ENCODE data around the gene GPR78. TPM values are rescaled to one million over a fixed set of nuclear protein-coding genes. Genes with fewer than 3 reads are reported as not detected.

The GPR78 gene
- polyA plus RNA-seq, 1 donor (not counting 4 experiments of a cell fraction or from before 2014, with no cell fraction given): not detected

- Histone ChIP-seq H3K4me3 (ENCODE audit: control insufficient read depth in 2 of 3, extremely low read depth in 1 of 3, insufficient read depth in 2 of 3, low read depth in 1 of 3, low read length in 3 of 3) (no peak overlapping the region), H4K20me1 (ENCODE audit: control insufficient read depth, extremely low read depth, insufficient read depth, low read length) (no peaks in the 10 kb centered on the region), H2AFZ (ENCODE audit: control insufficient read depth, low read length) (no peak overlapping the region), H3K27ac (ENCODE audit: control insufficient read depth, insufficient read depth, low read length) (no peak overlapping the region), H3K9ac (ENCODE audit: control insufficient read depth, extremely low read depth, insufficient read depth, low read length) (no peak overlapping the region), H3K4me1 (ENCODE audit: control insufficient read depth, extremely low read depth, insufficient read depth, low read length) (peaks cover 11% of the 10 kb centered on the region), H3K27me3 (ENCODE audit: control insufficient read depth, extremely low read depth, insufficient read depth, low read length) (peaks cover 4% of the 10 kb centered on the region), H3K4me2 (ENCODE audit: control insufficient read depth, extremely low read depth, insufficient read depth, low read depth, low read length) (no peak overlapping the region), H3K9me1 (ENCODE audit: control insufficient read depth, extremely low read depth, insufficient read depth, low read length) (no peaks in the 10 kb centered on the region), H3K36me3 (ENCODE audit: control insufficient read depth in 2 of 2, extremely low read depth in 1 of 2, insufficient read depth in 2 of 2, low read length in 2 of 2) (no peaks in the 10 kb centered on the region), H3K9me3 (ENCODE audit: control insufficient read depth, low read depth, low read length) (no peaks in the 10 kb centered on the region), H3K79me2 (ENCODE audit: control insufficient read depth, insufficient read depth, low read length) (no peaks in the 10 kb centered on the region)
- TF ChIP-seq CTCF (optimal IDR thresholded peaks at IDR 0.05 in 1 of 3, IDR thresholded peaks at IDR 0.05 in 1 of 3, conservative IDR thresholded peaks at IDR 0.05 in 1 of 3; ENCODE audit: extremely low read depth in 1 of 3, insufficient read depth in 2 of 3, low read length in 3 of 3) (no peak), EZH2 (IDR thresholded peaks at IDR 0.05; ENCODE audit: low read length) (no peak)
- no peak for FAIRE-seq
- dilution Hi-C loops (cut with MboI; ENCODE audit: extremely low pct_ligation_motif_present, low sequenced_read_pairs): no loop called here
- peak; percentile 17 for DNase-seq (ENCODE audit: low read depth, low spot score)
Measured at GRCh38 chr4:8547912-8548730, 32.1 kb upstream of the GPR78 start.

- Histone ChIP-seq H3K9ac (ENCODE audit: control insufficient read depth, extremely low read depth, insufficient read depth, low read length) (no peak overlapping the region), H3K36me3 (ENCODE audit: control insufficient read depth in 2 of 2, extremely low read depth in 1 of 2, insufficient read depth in 2 of 2, low read length in 2 of 2) (no peaks in the 10 kb centered on the region), H2AFZ (ENCODE audit: control insufficient read depth, low read length) (no peak overlapping the region), H3K27ac (ENCODE audit: control insufficient read depth, insufficient read depth, low read length) (no peak overlapping the region), H3K4me1 (ENCODE audit: control insufficient read depth, extremely low read depth, insufficient read depth, low read length) (peaks cover 11% of the 10 kb centered on the region), H3K79me2 (ENCODE audit: control insufficient read depth, insufficient read depth, low read length) (no peaks in the 10 kb centered on the region), H3K27me3 (ENCODE audit: control insufficient read depth, extremely low read depth, insufficient read depth, low read length) (peaks cover 4% of the 10 kb centered on the region), H3K4me3 (ENCODE audit: control insufficient read depth in 2 of 3, extremely low read depth in 1 of 3, insufficient read depth in 2 of 3, low read depth in 1 of 3, low read length in 3 of 3) (no peak overlapping the region), H4K20me1 (ENCODE audit: control insufficient read depth, extremely low read depth, insufficient read depth, low read length) (no peaks in the 10 kb centered on the region), H3K9me1 (ENCODE audit: control insufficient read depth, extremely low read depth, insufficient read depth, low read length) (no peaks in the 10 kb centered on the region), H3K4me2 (ENCODE audit: control insufficient read depth, extremely low read depth, insufficient read depth, low read depth, low read length) (no peak overlapping the region), H3K9me3 (ENCODE audit: control insufficient read depth, low read depth, low read length) (no peaks in the 10 kb centered on the region)
- dilution Hi-C loops (cut with MboI; ENCODE audit: extremely low pct_ligation_motif_present, low sequenced_read_pairs): no loop called here
- no peak for TF ChIP-seq EZH2 (IDR thresholded peaks at IDR 0.05; ENCODE audit: low read length)
- TF ChIP-seq CTCF (optimal IDR thresholded peaks at IDR 0.05 in 1 of 3, IDR thresholded peaks at IDR 0.05 in 1 of 3, conservative IDR thresholded peaks at IDR 0.05 in 1 of 3; ENCODE audit: extremely low read depth in 1 of 3, insufficient read depth in 2 of 3, low read length in 3 of 3): no peak
- DNase-seq (ENCODE audit: low read depth, low spot score) (no peak), FAIRE-seq (no peak)
Measured at GRCh38 chr4:8548731-8549351, 31.4 kb upstream of the GPR78 start.
